Epidermal melanocyte (primary cell): ENCODE data around the gene NMNAT2.
"Not testable (repeated sequence)": the region's sequence is repeated elsewhere in the genome, so short reads cannot be mapped to it uniquely, and the experiment has no call there.

Experiments
- DNase-seq: peaks from one replicate; pipeline ENCODE4 v3.0.0; 2011; ENCODE audit warnings: low spot score; ENCODE audit not compliant: insufficient read length

NMNAT2 gene

GRCh38 chr1:183417772-183418491, at the start of gene NMNAT2:
Gene NMNAT2 (minus strand): TSS chr1:183418380. CDS start chr1:183418267, 113 bp downstream.
- no peak for DNase-seq

DNA sequence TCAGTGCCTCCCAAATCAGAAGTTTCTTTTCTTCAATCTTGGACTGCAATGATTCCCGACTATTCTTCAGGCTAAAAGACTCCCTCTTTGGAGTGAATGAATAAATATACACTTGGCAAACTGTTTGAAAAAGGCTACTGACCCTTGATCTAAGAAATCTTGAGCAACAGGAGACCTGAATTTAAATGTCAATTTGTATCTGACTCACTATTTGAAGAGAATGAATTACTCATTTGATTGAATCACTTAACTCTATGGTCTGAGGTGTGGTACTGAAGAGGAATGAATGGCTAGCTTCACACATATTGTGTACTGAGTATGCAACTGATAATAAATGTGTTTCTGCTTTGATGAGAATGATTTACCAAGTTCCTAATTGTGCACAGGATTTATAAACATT, 49.5 kb upstream of the NMNAT2 start:
- no peak for DNase-seq

DNA sequence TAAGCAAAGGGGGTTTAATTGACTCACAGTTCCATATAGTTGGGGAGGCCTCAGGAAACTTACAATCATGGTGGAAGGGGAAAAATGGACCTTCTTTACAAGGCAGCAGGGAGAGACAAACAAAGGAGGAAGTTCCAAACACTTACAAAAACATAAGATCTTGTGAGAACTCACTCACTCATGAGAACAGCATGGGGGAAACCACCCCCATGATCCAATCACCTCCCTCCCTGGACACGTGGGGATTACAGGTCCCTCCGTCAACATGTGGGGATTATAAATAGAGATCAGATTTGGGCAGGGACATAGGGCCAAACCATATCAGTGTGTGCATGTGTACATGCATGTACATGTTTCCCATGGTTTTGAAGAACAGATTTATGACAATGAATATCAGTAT, 48.6 kb upstream of the NMNAT2 start:
- no peak for DNase-seq

- DNase-seq = no peak
Measured at GRCh38 chr1:183463566-183463965, 45.4 kb upstream of the NMNAT2 start.

DNA sequence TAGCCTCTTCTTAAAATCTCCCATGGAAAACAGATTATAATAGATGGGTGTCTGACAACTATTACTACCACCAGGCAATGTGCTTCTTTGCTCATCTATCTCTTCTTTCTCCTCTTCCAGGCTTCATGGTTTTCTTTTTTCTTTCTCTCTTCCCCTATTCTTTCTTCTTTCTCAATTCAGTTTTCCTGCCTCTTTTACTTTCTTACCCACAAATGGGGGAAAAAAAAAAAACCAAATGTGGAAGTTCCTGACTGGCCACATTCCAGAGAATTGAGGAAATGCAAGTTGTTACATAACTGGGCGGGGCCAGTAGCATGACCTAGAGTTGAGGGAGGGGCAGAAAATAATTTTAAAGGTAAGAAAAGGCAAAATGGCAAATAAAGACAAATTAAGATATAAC, 43.2 kb upstream of the NMNAT2 start:
- DNase-seq = no peak

DNA sequence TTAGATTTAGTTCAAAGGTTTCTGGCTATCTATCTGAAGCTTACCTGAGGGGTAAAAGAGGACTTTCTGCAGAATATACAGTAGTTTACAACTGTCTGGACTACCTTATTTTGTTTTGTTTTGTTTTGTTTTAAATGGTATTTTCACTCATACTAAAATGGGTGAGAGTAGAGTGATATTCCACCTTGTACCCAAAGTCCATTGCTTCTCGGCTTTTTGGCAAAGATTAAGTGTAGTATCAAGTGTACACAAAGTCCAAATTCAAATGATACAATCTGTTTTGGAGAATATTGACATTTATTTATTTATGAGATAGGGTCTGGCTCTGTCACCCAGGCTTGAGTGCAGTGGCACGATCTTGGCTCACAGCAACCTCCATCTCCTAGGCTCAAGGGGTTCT, 42.4 kb upstream of the NMNAT2 start:
- no peak for DNase-seq

- no peak for DNase-seq
Measured at GRCh38 chr1:183457449-183457848, 39.3 kb upstream of the NMNAT2 start.

- no peak for DNase-seq
Measured at GRCh38 chr1:183456826-183457225, 38.6 kb upstream of the NMNAT2 start.

GRCh38 chr1:183454377-183454776, 36.2 kb upstream of the NMNAT2 start:
- DNase-seq = no peak

DNA sequence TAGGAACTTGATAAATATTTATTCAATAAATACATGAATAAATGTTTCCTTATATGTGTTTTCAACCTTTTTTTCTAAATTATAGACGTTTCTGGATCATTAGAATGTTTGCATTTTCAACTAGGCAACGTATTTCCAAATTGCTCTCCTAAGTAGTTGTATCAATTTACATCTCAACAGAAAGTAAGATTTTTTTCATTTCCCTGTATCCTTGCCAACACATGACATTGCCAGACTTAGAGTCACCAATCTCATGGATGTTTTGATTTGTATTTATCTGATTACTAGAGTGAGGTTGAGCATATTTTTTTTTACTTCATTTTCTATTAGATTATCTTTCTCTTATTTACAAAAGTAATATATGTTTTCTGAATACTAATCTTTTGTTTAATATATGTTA, 31.9 kb upstream of the NMNAT2 start:
- DNase-seq = no peak

- no peak for DNase-seq
Measured at GRCh38 chr1:183449223-183449770, 31.1 kb upstream of the NMNAT2 start.

- DNase-seq = no peak
Measured at GRCh38 chr1:183444243-183444642, 26.1 kb upstream of the NMNAT2 start.

DNA sequence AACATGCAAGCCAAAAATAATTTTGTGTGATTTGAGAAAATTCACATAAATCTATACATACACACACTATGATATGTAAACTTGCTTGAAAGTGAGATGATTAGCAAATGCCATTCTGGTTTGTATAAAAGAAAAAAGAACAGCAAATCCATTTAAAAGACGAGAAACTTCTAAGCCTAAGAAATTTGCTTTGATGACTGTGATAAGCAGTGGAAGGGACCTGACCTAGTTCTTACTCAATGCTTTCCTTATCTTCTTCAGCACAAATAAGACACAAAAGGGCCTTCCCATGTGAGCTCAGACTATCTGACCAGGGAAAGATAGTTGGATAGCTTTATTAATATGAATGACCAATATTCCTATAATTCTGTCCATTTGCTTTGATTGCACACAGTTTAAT, 25.3 kb upstream of the NMNAT2 start:
- DNase-seq = no peak

- DNase-seq = no peak
Measured at GRCh38 chr1:183443011-183443410, 24.8 kb upstream of the NMNAT2 start.

- no peak for DNase-seq
Measured at GRCh38 chr1:183438060-183438459, 19.9 kb upstream of the NMNAT2 start.

- no peak for DNase-seq
Measured at GRCh38 chr1:183435497-183435896, 17.3 kb upstream of the NMNAT2 start.

- no peak for DNase-seq
Measured at GRCh38 chr1:183433703-183434102, 15.5 kb upstream of the NMNAT2 start.

DNA sequence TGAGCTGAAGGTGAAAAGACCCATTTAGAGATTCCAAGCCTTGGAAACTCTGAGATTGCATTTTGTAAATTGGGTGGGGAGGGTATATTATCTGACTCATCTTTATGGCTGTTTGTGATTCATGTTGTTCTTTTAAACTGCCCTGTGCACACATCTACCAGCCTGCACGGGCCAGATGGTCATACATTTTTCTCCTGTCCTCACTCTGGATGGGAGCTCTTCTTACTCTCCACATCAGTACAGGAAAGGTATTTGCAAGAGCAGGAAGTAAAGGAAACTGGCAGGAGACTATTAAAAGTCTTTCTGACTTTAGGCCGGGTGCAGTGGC, 14.3 kb upstream of the NMNAT2 start:
- no peak for DNase-seq

GRCh38 chr1:183431840-183432547, 13.8 kb upstream of the NMNAT2 start:
- no peak for DNase-seq

DNA sequence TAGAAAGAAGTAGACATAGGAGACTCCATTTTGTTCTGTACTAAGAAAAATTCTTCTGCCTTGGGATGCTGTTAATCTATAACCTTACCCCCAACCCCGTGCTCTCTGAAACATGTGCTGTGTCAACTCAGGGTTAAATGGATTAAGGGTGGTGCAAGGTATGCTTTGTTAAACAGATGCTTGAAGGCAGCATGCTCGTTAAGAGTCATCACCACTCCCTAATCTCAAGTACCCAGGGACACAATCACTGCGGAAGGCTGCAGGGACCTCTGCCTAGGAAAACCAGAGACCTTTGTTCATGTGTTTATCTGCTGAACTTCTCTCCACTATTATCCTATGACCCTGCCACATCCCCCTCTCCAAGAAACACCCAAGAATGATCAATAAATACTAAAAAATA, 9.4 kb upstream of the NMNAT2 start:
- not testable (repeated sequence) for DNase-seq

DNA sequence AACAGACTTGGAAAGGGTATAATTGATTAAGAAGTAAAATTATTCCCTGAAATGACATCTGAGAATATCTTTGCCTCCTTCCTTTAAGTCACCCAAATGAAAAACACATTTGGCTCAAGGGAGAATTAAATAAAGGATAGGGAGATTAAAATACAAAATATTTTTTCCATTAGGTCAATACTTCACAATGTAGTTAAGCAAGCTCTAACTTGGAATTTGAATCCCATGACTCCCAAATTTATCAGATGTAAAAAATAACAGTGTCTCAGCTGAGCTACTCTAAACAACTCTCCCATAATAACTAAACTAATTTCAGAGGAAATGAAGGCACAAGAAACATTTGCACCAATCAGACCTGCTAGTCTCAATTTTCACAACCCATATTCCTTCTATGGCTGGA, 6.5 kb upstream of the NMNAT2 start:
- DNase-seq = no peak

GRCh38 chr1:183423541-183423940, 5.4 kb upstream of the NMNAT2 start:
- DNase-seq = no peak

DNA sequence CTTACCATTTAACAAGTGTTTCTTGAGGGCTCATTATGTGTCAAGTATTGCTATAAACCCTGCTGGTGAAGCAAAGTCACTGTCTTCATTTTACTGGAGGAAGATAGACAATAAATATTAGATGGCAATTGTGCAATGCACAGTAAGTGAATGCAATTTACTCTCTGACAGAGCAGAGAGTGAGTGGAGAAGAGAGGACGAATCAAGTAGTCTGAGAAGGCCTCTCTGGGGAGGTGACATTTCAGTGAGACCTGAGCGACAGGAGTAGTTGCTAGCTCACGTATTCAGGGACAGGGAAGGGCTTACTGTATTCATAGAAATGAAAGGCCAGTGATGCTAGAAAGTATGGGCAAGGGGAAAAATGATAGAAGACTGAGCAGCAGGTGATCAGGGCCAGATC, 1.2 kb upstream of the NMNAT2 start:
- no peak for DNase-seq
